ENCODE data around the gene HDAC11. TPM values are rescaled to one million over a fixed set of nuclear protein-coding genes. Genes with fewer than 3 reads are reported as not detected.
"Not testable (repeated sequence)": the region's sequence is repeated elsewhere in the genome, so short reads cannot be mapped to it uniquely, and the experiment has no call there.

Gene HDAC11
- total RNA-seq, 1 experiment from 2014 or later: 12.0 TPM

GRCh38 chr3:13433912-13434311, 46.2 kb upstream of the HDAC11 start (continued):
- TF ChIP-seq CREM (CRISPR knock-in tag; IDR thresholded peaks at IDR 0.05) (no peak), FOXP1 (CRISPR knock-in tag; IDR thresholded peaks at IDR 0.05; ENCODE audit: borderline replicate concordance) (no peak), ATF3 (CRISPR knock-in tag; conservative IDR thresholded peaks at IDR 0.05) (no peak), USF2 (CRISPR knock-in tag; IDR thresholded peaks at IDR 0.05) (no peak), IRF1 (CRISPR knock-in tag; IDR thresholded peaks at IDR 0.05) (no peak), NFATC4 (CRISPR knock-in tag; IDR thresholded peaks at IDR 0.05) (no peak), ARID4B (CRISPR knock-in tag; IDR thresholded peaks at IDR 0.05; ENCODE audit: borderline replicate concordance) (no peak), EMX1 (CRISPR knock-in tag; IDR thresholded peaks at IDR 0.05) (no peak)

GRCh38 chr3:13436213-13436612, 43.9 kb upstream of the HDAC11 start:
- POLR2A ChIA-PET; H3K4me3 Mint-ChIP-seq; ATAC-seq; H3K27ac Mint-ChIP-seq; DNase-seq (ENCODE audit: low spot score); H3K36me3 Mint-ChIP-seq; H3K9me3 Mint-ChIP-seq; CTCF ChIA-PET; H3K27me3 Mint-ChIP-seq (ENCODE audit: low read depth): not testable (repeated sequence)
- peaks cover 11% of the 10 kb centered on the region for H3K4me1 Mint-ChIP-seq

- Mint-ChIP-seq H3K4me1 (peaks cover 5% of the 10 kb centered on the region; the same call in 1 of the 2 replicates), H3K36me3 (peaks cover 7% of the 10 kb centered on the region), H3K27ac (no peak overlapping the region), H3K4me3 (no peak overlapping the region), H3K9me3 (peaks cover 7% of the 10 kb centered on the region), H3K27me3 (ENCODE audit: low read depth) (no peaks in the 10 kb centered on the region)
- ChIA-PET CTCF (no interaction called here), POLR2A (no interaction called here)
- no peak for ATAC-seq
- no peak for DNase-seq (ENCODE audit: low spot score)
- TF ChIP-seq ZNF532 (CRISPR knock-in tag; IDR thresholded peaks at IDR 0.05; ENCODE audit: borderline replicate concordance) (no peak), CREB1 (CRISPR knock-in tag; IDR thresholded peaks at IDR 0.05) (no peak), MLX (CRISPR knock-in tag; IDR thresholded peaks at IDR 0.05) (no peak), KAT7 (CRISPR knock-in tag; IDR thresholded peaks at IDR 0.05; ENCODE audit: borderline replicate concordance) (no peak), AR (CRISPR knock-in tag; IDR thresholded peaks at IDR 0.05) (no peak), SP1 (CRISPR knock-in tag; conservative IDR thresholded peaks at IDR 0.05) (no peak), CREM (CRISPR knock-in tag; IDR thresholded peaks at IDR 0.05) (no peak)
Measured at GRCh38 chr3:13440204-13440817, 39.8 kb upstream of the HDAC11 start.
